Activated naive CD4-positive, alpha-beta T cell treated with anti-CD3 and anti-CD28 coated beads, Interleukin-2, amount 10 ng/mL, durations not matched to agents 5 hours and 36 hours (primary cell): Measurements from ENCODE around the gene FNDC5. TPM values are rescaled to one million over a fixed set of nuclear protein-coding genes. Genes with fewer than 3 reads are reported as not detected.

Experiments
- total RNA-seq, 2 experiments: library from RNA; stranded (reverse); gene quantifications; one replicate each; pipeline ENCODE4 v1.2.3, GENCODE V29; 2021

FNDC5 gene
- total RNA-seq, result not detected

GRCh38 chr1:32870615-32871363, at the start of gene FNDC5:
TSS of gene FNDC5 (minus strand) at chr1:32870912.

GRCh38 chr1:32900956-32901822, 30.5 kb upstream of the FNDC5 start, which contains the start of gene TMEM54:
TSS of gene TMEM54 (minus strand) at chr1:32901389. CDS start at chr1:32901238, 151 bp downstream.

GRCh38 chr1:32886004-32886827, 15.5 kb upstream of the FNDC5 start, which contains the start of gene HPCA:
TSS of gene HPCA (plus strand) at chr1:32886491. CDS start at chr1:32888899, 2,408 bp downstream.

GRCh38 chr1:32817159-32817814, 53.4 kb downstream of the FNDC5 start, which contains the start of the genes S100PBP and YARS1:
TSS of gene S100PBP (plus strand) at chr1:32817653. CDS start at chr1:32826100, 8,447 bp downstream.
TSS of gene YARS1 (minus strand) at chr1:32817358. CDS start at chr1:32817244, 114 bp downstream.

Other genes starting within 250 kb of the FNDC5 start
- gene ZBTB8OS, start 220.4 kb downstream of the FNDC5 start, total RNA-seq, result 10 to 100 TPM; 43.4 to 49.9 TPM
- 100 to 1,000 TPM; 263 to 265 TPM for gene RBBP4, start 219.7 kb downstream of the FNDC5 start, total RNA-seq
- gene SYNC, start 168.1 kb downstream of the FNDC5 start, total RNA-seq, result not detected
- gene YARS1, start 53.6 kb downstream of the FNDC5 start, total RNA-seq, result 100 to 1,000 TPM; 169 to 175 TPM
- gene S100PBP, start 53.3 kb downstream of the FNDC5 start, total RNA-seq, result 10 to 100 TPM; 83.4 to 88.4 TPM
- under 1 TPM in 1 of 2 experiments, not detected in 1; 0.48 TPM for gene HPCA, start 15.6 kb upstream of the FNDC5 start, total RNA-seq
- gene TMEM54, start 30.5 kb upstream of the FNDC5 start, total RNA-seq, result not detected
- 10 to 100 TPM; 17.9 to 18.7 TPM for gene RNF19B, start 93.9 kb upstream of the FNDC5 start, total RNA-seq
- 100 to 1,000 TPM; 148 to 156 TPM for gene AK2, start 166.0 kb upstream of the FNDC5 start, total RNA-seq
- gene AZIN2, start 210.2 kb upstream of the FNDC5 start, total RNA-seq, result 1 to 10 TPM; 6.6 to 7.0 TPM